Left lung (tissue), 10 donors: ENCODE results near the gene SRCAP. TPM values are rescaled to one million over a fixed set of nuclear protein-coding genes. Genes with fewer than 3 reads are reported as not detected.

Experiments
- ATAC-seq: fragments of 200-7000 bp; cut with Tn5 transposase; one replicate; pipeline ENCODE4 v1.9.1; 2020; ENCODE audit warnings: moderate library complexity
- DNase-seq, 4 donors: peaks; one replicate each; pipeline ENCODE4 v3.0.0-alpha.2; 2013 to 2020
- H3K27ac ChIP-seq, 2 donors: fragments of 200-600 bp; sonication (generic) in 1 of 2; one replicate each; pipeline versions ENCODE4 v1.5.0 to v1.8.0; 2020 to 2021
- H3K27me3 ChIP-seq, 2 donors: fragments of 200-600 bp; sonication (generic) in 1 of 2; one replicate each; pipeline versions ENCODE4 v1.5.0 to v1.8.0; 2020 to 2021
- H3K36me3 ChIP-seq, 2 donors: fragments of 200-600 bp; sonication (generic) in 1 of 2; one replicate each; pipeline versions ENCODE4 v1.5.0 to v1.8.0; 2020 to 2021
- H3K4me1 ChIP-seq, 2 donors: fragments of 200-600 bp; one replicate each; pipeline ENCODE4 v1.8.0; 2021
- H3K4me3 ChIP-seq, 2 donors: fragments of 200-600 bp; sonication (generic) in 1 of 2; one replicate each; pipeline versions ENCODE4 v1.5.0 to v1.8.0; 2020 to 2021; ENCODE audit warnings: mild to moderate bottlenecking in 1 of 2
- H3K9me3 ChIP-seq, 2 donors: fragments of 200-600 bp; sonication (generic) in 1 of 2; one replicate each; pipeline versions ENCODE4 v1.5.0 to v1.8.0; 2020 to 2021
- CTCF ChIP-seq, 2 donors: fragments of 200-600 bp; sonication (generic) in 1 of 2; IDR thresholded peaks; one replicate each; pipeline versions ENCODE4 v1.5.0 to v1.8.0; 2021; ENCODE audit warnings: antibody characterized with exemption in 2 of 2
- intact Hi-C, 2 donors: fragments of 100-400 bp; cut with DNase I; formaldehyde crosslinking; loops; one replicate each; pipeline versions ENCODE4 v1.11.2 to v1.14.2; 2022
- polyA plus RNA-seq, 6 donors: library from polyadenylated mRNA; unstranded; fragments of 120-200 nt; gene quantifications; one replicate each; pipeline ENCODE4 v1.2.1, GENCODE V29; 2013; ENCODE audit not compliant: insufficient read length in 6 of 6
- total RNA-seq, 2 donors: library from RNA; stranded (reverse); fragmentation: NEBNext Ultra II Directional; extraction: Animal tissue kit (Norgen Biotek cat#: 25700); gene quantifications; one replicate each; pipeline ENCODE4 v1.2.1, GENCODE V29; 2021
- donor health status: DM: no; HTN: yes; CAD: no.
- donor health status: DM: no; HTN: no; CAD: no.

Gene SRCAP
- total and polyA plus RNA-seq, 8 donors: 30.7 to 67.4 (median 40.6) TPM

GRCh38 chr16:30743716-30744115 lies 44.7 kb downstream of the SRCAP start:
- H3K27ac ChIP-seq: no peak overlapping the region
- ATAC-seq: no peak
- intact Hi-C loops: no loop called here
- TF ChIP-seq CTCF (IDR thresholded peaks at IDR 0.05): no peak
- no peaks in the 10 kb centered on the region for H3K9me3 ChIP-seq
- no peaks in the 10 kb centered on the region for H3K27me3 ChIP-seq
- no peak for DNase-seq
- no peak overlapping the region for H3K4me3 ChIP-seq
- peaks cover 0 to 61% of the 10 kb centered on the region in 2 donors for H3K36me3 ChIP-seq
- peaks cover 7 to 32% of the 10 kb centered on the region in 2 donors for H3K4me1 ChIP-seq

- TF ChIP-seq CTCF (IDR thresholded peaks at IDR 0.05): no peak
- Histone ChIP-seq H3K27ac (no peak overlapping the region), H3K4me3 (no peak overlapping the region), H3K27me3 (no peaks in the 10 kb centered on the region), H3K4me1 (peaks cover 8 to 32% of the 10 kb centered on the region in 2 donors), H3K9me3 (no peaks in the 10 kb centered on the region), H3K36me3 (peaks cover 0 to 56% of the 10 kb centered on the region in 2 donors)
- no peak for ATAC-seq
- DNase-seq: no peak
- intact Hi-C loops: no loop called here
Measured at GRCh38 chr16:30744183-30744582, 45.2 kb downstream of the SRCAP start.

GRCh38 chr16:30745082-30745481 lies 46.1 kb downstream of the SRCAP start:
- Histone ChIP-seq H3K36me3 (peaks cover 0 to 47% of the 10 kb centered on the region in 2 donors), H3K4me1 (peaks cover 6 to 32% of the 10 kb centered on the region in 2 donors), H3K27me3 (no peaks in the 10 kb centered on the region), H3K27ac (no peak overlapping the region), H3K9me3 (no peaks in the 10 kb centered on the region), H3K4me3 (no peak overlapping the region)
- no peak for ATAC-seq
- DNase-seq: no peak
- TF ChIP-seq CTCF (IDR thresholded peaks at IDR 0.05): no peak
- intact Hi-C loops: no loop called here

GRCh38 chr16:30746638-30747175 lies 47.7 kb downstream of the SRCAP start:
- H3K4me3 ChIP-seq: no peak overlapping the region
- ATAC-seq (no peak), DNase-seq (no peak)
- intact Hi-C loops: no loop called here
- no peak overlapping the region for H3K27ac ChIP-seq
- H3K27me3 ChIP-seq: no peaks in the 10 kb centered on the region
- no peaks in the 10 kb centered on the region for H3K9me3 ChIP-seq
- peaks cover 0 to 54% of the 10 kb centered on the region in 2 donors for H3K36me3 ChIP-seq
- H3K4me1 ChIP-seq: peaks cover 4 to 23% of the 10 kb centered on the region in 2 donors
- no peak for TF ChIP-seq CTCF (IDR thresholded peaks at IDR 0.05)

- H3K36me3 ChIP-seq: peaks cover 0 to 54% of the 10 kb centered on the region in 2 donors
- no peak for ATAC-seq
Measured at GRCh38 chr16:30747331-30747730, 48.4 kb downstream of the SRCAP start.

More at GRCh38 chr16:30747331-30747730, 48.4 kb downstream of the SRCAP start:
- no peak for TF ChIP-seq CTCF (IDR thresholded peaks at IDR 0.05)
- no peak for DNase-seq
- Histone ChIP-seq H3K4me1 (peaks cover 4 to 20% of the 10 kb centered on the region in 2 donors), H3K4me3 (peak overlapping the region; percentile 64 to 76), H3K27ac (peak overlapping the region; percentile 68 to 84), H3K9me3 (no peaks in the 10 kb centered on the region), H3K27me3 (no peaks in the 10 kb centered on the region)
- intact Hi-C loops: no loop called here
